ENCODE measurements around the gene VENTX.

VENTX gene, protein sequence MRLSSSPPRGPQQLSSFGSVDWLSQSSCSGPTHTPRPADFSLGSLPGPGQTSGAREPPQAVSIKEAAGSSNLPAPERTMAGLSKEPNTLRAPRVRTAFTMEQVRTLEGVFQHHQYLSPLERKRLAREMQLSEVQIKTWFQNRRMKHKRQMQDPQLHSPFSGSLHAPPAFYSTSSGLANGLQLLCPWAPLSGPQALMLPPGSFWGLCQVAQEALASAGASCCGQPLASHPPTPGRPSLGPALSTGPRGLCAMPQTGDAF

DNA sequence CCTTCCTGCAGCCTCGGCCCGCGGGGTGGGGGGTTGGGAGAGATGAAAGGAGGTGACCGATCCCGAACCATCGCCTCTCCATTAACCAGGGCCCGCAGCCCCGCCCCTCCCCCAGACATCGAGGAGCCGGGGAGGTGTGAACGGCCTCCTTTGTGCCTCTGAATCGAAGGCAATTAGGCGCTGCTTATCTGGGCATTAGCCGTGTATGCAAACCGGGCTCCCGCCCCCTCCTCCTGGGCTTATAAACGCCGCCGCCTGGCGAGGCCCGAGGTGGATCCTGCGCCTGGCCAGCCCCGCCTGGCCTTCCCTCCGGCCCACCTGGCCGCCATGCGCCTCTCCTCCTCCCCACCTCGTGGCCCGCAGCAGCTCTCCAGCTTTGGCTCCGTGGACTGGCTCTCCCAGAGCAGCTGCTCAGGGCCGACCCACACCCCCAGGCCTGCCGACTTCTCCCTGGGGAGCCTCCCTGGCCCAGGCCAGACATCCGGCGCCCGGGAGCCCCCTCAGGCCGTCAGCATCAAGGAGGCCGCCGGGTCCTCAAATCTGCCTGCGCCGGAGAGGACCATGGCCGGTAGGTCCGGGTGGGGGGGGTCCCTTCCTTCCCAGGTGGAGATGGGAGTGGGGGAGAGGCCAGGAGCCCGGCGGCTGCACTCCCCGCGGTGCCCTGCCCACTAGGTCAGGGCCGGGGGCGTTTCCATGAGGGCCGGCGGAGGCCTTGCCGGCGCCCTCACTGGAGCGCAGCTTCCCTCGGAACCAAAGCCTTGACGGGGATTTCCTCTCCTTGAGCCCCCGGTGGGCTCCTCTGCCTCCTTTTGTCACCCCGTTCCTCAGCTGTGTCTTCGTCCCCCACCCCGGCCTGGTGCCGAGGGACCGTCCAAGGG is at the start of gene VENTX:
Gene VENTX, plus strand, starts transcription at position 268 of the 878 bp plus-strand sequence. Its CDS starts 60 bp downstream, at position 328.
- intact Hi-C loops (cut with DNase I): no loop called here
- no peak for DNase-seq

DNA sequence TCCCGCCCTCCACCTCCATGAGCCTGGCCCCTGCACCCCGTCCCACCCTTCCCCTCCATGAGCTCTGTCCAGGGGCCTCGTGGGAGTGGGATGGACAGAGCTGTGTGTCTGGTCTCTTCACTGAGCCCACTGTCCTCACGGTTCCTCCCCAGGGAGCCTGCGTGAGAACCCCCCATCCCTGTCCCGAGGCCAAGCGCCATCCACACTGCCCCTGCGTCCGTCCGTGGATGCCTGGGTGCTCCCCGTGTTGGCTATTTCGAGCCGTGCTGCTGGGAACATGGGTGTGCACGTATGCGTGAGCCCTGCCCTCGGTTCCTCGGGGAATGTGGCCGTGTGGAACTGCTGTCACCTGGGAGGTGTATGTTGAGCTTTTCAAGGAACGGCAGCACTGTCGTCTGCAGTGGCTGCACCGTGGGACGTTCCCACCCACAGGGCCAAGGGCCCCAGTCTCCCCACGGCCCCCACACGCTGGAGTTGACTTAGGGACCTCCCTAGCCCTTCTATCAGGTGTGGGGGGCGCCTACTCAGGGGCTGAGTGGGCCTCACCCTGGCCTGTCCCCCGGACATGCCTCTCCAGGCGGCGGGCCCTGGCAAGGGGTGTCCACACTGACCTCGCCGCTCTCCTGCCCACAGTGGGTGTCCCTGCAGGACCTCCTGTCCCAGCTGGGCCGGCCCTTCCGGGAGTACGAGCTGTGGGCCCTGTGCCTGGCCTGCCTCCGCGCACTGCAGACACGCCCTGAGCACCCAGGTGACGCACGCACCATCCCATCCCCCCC is 49.6 kb upstream of the VENTX start:
- intact Hi-C loops (cut with DNase I): no loop called here
- no peak for DNase-seq

DNA sequence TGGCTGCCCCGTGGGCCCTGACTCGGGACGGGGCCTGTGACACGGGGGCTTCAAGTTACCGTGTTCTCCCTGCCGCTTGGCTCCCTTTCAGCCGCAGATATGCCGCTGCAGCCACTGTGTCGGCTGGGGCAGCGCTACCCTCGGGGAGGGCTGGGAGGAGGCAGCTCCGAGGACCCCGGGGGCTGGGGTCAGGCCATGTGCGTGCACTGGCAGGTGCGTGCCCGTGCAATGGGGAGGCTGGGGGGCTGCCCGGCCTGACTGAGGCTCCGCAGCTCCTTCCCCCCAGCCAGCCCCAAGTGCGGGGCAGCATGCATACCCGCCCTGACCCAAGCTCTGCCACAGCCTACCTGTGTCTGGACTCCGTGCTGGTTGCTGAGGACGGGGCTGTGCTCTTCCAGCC is 48.4 kb upstream of the VENTX start:
- intact Hi-C loops (cut with DNase I): no loop called here
- no peak for DNase-seq

DNA sequence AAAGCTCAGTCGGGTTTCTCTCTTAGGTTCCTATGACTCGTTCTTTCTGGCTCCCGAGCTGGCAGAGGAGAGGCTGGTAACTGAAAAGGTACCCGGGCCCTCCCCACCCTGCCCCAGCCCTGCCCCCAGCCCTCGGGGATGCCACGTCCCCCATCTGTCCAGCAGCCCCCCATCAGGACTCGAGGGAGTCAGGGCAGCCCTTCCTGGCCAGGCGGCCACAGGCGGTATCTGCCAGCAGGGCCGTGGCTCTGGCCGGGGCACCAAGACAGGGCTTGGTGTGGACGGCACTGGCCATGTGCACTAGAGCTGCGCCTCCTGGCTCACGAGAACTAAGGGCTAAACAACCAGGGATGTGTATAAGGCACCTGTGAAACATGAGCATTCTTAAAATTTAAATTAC is 47.9 kb upstream of the VENTX start:
- DNase-seq: no peak
- intact Hi-C loops (cut with DNase I): no loop called here

DNA sequence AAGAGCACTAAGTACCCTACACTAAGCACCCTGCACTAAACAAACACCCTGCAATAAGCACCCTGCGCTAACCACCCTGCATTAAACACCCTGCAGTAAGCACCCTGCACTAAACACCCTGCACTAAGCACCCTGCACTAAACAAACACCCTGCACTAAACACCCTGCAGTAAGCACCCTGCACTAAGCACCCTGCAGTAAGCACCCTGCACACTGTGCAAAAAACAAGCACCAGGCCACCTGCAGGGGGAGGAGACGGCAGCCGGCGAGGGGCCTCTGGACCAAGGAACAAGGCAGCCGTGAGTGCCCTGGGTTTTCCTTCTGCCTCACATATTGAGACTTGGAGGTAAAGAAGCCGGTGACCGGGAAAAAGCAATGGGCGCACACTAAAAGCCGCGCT is 47.4 kb upstream of the VENTX start:
- intact Hi-C loops (cut with DNase I): no loop called here

DNA sequence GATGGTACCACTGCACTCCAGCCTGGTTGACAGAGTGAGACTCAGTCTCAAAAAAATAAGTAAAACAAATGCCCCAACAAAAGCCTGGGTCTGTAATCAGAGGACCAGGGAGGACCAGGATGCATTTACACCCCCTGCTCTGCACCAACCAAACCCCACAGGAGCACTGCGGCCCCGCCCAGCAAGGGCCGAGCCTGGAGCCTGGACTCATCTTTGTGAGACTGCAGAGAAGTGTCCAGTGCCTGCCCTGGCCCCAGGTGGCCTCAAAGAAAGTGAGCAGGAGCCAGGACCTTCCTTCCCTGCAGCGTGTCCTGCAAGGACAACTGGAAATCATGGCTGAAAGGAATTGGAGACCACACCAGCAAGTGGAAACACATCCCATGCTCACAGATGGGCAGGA is 46.0 kb upstream of the VENTX start:
- no peak for DNase-seq
- intact Hi-C loops (cut with DNase I): no loop called here

More for the DNA sequence above, 47.4 kb upstream of the VENTX start:
- DNase-seq: no peak

DNA sequence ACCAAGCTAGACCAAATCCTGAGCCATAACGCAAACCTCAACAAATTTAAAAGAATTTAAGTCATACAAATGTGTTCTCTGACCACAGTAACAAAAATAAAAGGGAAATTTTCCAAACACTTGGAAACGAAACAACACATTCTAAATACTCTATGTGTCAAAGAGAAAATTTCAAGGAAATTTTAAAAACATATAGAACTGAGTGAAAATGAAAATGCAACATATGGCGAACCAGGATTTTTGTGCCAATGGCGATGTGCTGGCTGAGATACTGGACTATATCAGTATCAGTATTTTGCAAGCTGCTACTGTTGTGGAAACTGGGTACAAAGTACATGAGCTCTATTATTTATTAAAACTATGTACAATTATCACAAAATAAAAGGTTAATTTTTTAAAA is 43.5 kb upstream of the VENTX start:
- DNase-seq: no peak
- intact Hi-C loops (cut with DNase I): no loop called here

DNA sequence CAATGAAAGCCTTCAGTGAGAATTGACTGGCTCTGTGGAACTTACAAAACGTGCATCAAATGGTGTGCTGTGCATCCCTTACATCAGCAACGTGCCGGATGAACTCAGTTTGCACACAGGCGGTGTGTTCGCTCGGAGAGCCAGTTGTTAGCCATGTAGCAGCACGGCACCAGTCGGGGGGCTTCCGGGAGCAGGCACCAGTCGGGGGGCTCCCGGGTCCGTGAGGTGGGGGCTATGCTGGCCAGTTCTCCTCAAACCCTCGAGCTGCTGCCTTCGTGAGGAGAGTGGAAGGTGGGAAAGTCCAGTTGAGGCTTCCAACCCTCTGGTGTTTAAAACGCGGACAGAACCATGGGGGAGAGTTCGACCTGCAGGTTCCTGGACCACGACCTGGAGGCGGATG is 42.6 kb upstream of the VENTX start:
- intact Hi-C loops (cut with DNase I): no loop called here
- DNase-seq: no peak

DNA sequence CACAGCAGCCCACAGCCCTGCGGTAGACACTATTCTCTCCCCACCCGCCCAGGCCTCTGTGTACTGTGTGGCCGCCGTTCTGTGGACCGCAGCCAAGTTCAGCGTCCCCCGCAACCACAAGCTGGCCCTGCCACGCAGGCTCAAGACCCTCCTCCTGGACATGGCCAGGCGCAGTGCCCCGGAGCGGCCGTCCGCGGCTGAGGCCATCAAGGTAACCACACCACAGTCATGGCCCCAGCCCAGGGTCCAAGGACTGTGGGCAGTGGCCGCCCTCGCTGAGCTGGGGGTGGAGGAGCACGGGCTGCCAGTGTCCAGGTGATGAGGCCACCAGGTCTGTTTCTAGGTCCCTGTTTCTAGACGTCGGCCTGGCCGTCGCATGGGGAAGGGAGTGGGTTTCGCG is 42.0 kb upstream of the VENTX start:
- DNase-seq: no peak

DNA sequence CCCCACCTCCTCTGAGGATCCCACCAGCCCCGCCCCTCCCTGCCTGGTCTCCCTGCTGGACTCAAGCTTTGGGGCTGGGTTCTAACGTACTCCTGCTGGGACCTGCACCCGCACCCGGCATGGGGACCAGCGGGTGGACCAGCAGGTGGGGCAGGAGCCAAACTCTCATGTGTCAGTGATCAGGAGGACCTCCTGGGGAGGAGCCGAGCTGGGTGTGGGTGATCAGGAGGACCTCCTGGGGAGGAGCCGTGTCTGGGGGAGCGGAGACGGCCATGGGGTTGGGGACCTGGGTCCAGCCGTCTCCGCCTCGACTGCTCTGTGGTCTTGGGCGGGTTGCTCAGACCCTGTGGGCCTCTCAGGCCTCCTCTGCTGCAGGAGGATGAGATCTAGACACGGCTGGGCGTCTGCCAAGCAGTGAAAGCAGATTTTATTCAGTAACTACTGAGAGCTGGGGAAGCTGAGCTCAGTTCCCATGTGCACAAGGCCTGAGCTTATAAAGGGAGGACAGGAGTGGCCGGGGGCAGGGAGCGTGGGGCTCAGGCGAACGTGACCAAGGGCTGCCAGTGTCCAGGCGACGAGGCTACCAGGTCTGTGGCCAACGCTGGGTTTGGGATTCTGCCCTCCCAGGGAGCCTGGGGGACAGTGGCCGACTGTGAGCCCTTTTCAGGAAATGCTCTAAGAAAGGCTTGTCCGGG is 41.3 kb upstream of the VENTX start:
- DNase-seq: no peak
- intact Hi-C loops (cut with DNase I): no loop called here

More for the DNA sequence above, 42.0 kb upstream of the VENTX start:
- intact Hi-C loops (cut with DNase I): no loop called here

DNA sequence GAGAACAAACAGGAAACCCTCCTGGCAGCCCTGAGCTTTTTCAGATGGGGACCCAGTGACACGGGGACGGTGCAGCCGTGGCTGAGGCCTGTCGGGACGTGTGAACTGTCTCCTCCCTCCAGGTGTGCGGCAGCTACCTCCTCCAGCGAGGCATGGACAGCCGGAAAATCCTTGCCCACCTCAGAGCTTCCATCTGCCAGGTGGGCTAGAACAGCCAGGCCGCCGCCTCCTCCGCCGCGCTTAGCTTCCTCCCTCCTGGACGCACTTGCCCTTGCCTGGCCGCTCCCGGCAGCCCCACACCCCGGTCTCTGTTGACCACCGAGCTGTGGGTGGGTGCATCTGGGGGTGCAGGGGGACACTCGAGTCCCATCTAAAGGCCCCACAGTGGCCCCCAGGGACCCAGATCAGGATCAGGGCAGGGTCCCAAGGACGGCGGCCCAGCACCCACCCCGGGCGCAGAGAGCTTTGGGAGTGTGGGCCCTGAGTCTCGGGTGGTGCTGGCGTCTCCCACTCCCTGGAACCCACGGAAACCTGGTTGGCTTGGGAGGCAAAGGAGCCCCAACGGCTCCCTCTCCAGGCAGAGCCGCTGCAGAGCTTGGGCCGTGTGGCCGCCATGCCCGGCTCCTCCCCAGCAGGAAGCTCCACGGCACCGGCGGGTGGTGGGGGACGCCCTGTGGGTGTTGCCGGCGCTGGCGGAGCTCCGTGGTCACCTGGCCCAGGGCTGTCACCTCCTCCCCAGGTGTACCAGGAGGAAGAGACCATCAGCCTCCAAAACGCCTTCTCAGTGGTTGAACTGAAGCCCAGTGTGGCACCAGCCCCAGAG is 40.5 kb upstream of the VENTX start:
- intact Hi-C loops (cut with DNase I): no loop called here
- DNase-seq: no peak

DNA sequence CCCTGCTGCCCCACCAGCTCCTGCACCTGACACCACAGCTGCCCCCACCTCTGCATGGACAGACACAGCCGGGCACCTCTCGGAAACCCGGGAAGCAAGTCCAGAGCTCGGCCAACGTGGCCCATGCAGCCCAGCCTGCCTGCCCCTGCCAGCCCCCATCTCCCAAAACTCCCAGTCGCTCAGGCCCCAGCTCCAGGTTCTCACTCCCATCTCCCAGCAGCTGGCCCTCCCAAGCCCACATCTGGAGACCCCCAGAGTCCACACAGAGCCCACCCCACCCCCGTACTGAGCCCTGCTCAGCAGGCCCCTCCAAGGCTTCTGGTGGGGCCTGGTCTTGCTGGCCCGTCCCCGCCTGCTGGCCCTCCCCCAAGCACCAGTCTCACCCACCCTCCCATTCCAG is 39.9 kb upstream of the VENTX start:
- intact Hi-C loops (cut with DNase I): no loop called here
- DNase-seq: no peak

DNA sequence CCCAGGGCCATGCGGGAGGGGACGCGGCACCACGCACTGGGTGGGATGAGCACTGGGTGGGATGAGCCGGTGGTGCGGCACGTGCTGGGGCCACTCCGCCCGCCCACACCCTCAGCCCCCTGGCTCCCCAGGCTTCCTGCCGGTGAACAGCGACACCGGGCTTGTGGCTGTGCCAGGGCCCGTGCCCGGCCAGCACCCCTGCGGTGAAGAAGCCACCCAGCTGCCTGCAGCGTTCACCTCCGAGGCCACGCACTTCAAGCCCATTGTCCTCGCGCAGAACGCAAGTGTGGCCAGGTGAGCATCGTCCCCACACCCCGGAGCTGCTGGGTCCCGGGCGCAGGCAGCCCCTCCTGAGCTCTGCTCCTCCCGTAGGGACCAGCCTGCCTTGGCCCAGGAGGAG is 39.4 kb upstream of the VENTX start:
- DNase-seq: no peak
- intact Hi-C loops (cut with DNase I): no loop called here

DNA sequence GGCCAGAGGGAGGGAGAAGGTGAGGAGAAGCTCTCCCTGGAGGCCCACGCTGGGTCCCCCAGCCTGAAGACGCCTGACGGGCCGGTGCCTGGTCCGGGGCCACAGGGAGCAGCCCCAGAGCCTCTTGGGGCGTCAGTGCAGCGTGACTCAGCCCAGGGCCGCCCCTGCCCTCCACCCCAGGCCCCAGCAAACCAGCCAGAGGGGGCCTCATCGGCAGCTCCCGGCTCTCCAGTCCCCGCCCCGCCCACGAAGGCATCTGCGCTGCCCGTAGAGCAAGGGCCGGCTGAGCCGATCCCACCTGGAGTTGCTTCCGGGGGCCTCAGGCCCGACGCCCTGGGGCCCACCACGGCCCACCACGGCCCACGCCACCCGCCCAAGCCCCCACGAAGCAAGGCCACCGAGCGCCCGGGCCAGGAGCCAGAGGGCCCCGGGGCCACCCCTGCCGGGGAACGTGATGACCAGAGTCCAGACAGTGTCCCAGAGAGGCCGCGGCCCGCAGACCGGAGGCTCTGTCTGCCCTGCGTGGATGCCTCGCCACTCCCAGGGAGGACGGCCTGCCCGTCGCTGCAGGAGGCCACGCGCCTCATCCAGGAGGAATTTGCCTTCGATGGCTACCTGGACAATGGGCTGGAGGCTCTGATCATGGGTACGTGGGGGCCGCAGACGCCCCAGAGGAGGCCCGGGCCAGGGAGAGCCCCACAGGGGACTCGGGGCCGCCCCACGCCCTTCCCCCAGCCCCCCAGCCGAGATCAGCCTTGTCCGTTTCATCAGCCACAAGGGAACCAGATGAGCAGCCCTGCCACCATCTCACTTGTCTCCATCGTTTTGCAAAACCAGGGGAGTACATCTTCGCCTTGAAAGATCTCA is 38.8 kb upstream of the VENTX start:
- DNase-seq: no peak

DNA sequence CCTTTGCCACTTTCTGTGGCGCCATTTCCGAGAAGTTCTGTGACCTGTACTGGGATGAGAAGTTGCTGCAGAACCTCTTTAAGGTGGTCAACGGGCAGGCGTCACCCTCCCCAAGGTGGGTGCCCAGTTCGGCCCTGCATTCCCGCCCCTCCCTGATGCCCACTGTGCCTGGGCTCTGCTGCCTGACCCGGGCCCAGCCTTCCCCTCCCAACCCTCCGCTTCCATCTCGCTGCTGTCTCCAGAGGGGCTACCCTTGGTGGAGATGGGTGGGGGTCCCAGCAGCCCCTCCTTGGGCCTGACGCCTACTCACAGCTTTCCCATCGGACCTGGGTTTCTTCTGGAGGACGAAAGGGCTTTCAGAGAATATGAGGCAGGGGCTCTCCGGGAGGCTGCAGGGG is 38.2 kb upstream of the VENTX start:
- intact Hi-C loops (cut with DNase I): no loop called here
- DNase-seq: no peak

More for the DNA sequence above, 38.8 kb upstream of the VENTX start:
- intact Hi-C loops (cut with DNase I): no loop called here

DNA sequence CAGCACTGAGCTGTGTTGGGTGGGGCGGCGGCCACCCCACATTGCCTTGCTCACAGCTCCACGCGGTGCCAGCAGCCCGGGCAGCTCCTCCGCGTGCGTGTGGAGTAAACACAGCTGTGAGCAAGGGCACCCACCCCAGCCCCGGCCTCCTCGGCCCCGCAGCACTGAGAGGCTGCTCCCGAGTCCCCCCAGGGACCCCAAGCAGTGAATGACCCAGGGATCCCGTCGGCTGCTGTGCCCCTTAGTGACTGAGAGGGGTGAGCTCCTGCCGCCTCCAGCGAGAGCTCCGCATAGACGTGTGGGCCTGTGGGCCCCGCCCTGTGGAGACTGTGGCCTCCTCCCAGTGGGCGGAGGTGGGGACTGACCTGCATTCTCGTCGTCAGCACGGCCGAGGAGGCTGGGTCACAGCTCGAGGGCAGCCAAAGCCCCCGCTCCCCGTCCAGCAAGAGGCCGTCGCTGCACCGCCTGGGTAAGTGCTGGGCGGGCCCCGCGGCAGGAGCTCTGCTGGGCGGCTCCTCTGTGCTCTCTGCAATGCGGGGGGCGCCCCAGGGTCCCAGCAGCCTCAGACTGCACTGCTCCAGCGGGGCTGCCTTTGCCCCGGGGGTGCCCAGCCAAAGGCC is 37.6 kb upstream of the VENTX start:
- DNase-seq: no peak
- intact Hi-C loops (cut with DNase I): no loop called here

DNA sequence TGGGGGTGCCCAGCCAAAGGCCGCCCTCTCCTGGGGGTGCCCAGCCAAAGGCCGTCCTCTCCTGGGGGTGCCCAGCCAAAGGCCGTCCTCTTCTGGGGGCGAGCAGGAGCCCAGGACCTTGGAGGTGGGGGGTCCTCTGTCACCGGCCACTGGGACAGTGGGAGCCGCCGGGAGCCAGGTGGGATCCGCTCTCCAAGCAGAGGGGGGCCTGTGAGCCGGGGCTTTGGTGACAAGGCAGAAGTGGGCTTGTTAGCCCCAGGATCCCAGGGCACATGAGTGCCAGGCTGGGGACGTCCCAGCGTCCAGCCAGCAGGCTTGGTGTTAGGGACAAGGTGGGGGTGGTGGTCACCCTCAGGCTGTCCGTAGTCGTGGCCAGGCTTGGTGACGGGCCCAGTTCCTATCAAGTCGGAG is 37.0 kb upstream of the VENTX start:
- no peak for DNase-seq
- intact Hi-C loops (cut with DNase I): no loop called here

All from head of caudate nucleus (tissue), 42 donors.